Measurements from ENCODE around the gene FBXO8. TPM values are rescaled to one million over a fixed set of nuclear protein-coding genes. Genes with fewer than 3 reads are reported as not detected.
"Not testable (repeated sequence)": the region's sequence is repeated elsewhere in the genome, so short reads cannot be mapped to it uniquely, and the experiment has no call there.

FBXO8 gene
- total and polyA plus RNA-seq, 8 donors = 24.9 to 32.3 (median 26.8) TPM

DNA sequence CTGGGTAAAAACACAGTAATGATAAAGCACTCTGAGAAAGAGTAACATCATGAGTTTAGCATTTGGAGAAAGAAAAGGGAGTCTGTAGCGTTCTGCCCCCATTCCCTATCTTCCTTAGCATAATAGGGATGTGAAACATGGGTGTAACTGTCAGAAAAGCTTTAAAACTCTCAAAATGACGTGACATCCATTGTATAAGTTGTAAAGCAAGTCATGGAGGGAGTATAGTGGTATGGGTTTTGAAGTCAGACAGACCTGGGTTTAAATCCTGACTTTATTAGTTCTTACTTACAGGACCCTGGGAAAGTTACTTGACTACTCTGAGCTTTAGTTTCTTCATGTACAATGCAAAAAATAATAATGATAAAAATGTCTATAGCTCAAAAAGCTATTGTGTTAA lies 17.1 kb downstream of the FBXO8 start:
- no peak for DNase-seq
- Histone ChIP-seq H3K4me3 (no peak overlapping the region), H3K9me3 (no peaks in the 10 kb centered on the region), H3K4me1 (no peaks in the 10 kb centered on the region), H3K27ac (no peak overlapping the region), H3K27me3 (no peaks in the 10 kb centered on the region), H3K36me3 (peaks cover 0 to 9% of the 10 kb centered on the region in 2 donors)
- intact Hi-C loops (cut with DNase I) = no loop called here
- TF ChIP-seq, protein P1, sequence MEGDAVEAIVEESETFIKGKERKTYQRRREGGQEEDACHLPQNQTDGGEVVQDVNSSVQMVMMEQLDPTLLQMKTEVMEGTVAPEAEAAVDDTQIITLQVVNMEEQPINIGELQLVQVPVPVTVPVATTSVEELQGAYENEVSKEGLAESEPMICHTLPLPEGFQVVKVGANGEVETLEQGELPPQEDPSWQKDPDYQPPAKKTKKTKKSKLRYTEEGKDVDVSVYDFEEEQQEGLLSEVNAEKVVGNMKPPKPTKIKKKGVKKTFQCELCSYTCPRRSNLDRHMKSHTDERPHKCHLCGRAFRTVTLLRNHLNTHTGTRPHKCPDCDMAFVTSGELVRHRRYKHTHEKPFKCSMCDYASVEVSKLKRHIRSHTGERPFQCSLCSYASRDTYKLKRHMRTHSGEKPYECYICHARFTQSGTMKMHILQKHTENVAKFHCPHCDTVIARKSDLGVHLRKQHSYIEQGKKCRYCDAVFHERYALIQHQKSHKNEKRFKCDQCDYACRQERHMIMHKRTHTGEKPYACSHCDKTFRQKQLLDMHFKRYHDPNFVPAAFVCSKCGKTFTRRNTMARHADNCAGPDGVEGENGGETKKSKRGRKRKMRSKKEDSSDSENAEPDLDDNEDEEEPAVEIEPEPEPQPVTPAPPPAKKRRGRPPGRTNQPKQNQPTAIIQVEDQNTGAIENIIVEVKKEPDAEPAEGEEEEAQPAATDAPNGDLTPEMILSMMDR (IDR thresholded peaks at IDR 0.05) = no peak
- no peak for ATAC-seq

DNA sequence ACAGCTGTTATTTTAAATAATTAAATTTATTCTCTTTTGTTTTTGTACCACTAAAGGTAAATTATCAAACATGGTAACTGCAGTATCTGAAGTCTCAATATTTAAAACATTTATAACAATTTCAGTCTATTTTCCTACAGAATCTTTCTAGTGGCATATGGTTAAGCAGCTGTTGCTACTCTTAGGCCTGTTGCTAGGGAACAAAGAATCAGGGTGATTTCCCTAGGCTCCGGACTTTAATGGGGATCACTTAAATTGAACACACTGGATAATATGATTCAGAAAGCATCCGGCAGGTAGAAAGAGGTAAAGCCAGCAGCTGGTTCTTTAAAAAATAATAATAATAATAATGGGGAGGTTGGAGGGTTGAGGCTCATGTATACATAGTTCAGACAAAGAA lies 17.6 kb downstream of the FBXO8 start:
- no peaks in the 10 kb centered on the region for H3K27me3 ChIP-seq
- DNase-seq = no peak
- ATAC-seq = no peak
- TF ChIP-seq, protein P1 (IDR thresholded peaks at IDR 0.05) = no peak
- no peak overlapping the region for H3K4me3 ChIP-seq
- no peaks in the 10 kb centered on the region for H3K9me3 ChIP-seq
- H3K36me3 ChIP-seq = peaks cover 0 to 9% of the 10 kb centered on the region in 2 donors
- no peaks in the 10 kb centered on the region for H3K4me1 ChIP-seq
- H3K27ac ChIP-seq = no peak overlapping the region
- intact Hi-C loops (cut with DNase I) = no loop called here

DNA sequence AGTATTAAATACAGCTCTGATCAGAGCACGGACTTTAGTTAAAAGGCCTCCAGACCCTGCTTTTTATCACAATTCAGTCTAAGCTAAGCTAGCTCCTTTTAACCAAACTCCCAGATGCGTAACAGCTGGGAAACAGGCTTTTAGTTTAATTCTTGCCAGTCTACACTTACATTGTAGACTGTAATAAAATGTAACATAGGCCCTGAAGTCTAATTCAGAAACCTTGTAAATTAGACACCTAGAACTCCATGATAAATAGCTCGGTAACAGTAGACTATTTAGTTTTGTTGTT lies 20.1 kb downstream of the FBXO8 start:
- intact Hi-C loops (cut with DNase I) = no loop called here

DNA sequence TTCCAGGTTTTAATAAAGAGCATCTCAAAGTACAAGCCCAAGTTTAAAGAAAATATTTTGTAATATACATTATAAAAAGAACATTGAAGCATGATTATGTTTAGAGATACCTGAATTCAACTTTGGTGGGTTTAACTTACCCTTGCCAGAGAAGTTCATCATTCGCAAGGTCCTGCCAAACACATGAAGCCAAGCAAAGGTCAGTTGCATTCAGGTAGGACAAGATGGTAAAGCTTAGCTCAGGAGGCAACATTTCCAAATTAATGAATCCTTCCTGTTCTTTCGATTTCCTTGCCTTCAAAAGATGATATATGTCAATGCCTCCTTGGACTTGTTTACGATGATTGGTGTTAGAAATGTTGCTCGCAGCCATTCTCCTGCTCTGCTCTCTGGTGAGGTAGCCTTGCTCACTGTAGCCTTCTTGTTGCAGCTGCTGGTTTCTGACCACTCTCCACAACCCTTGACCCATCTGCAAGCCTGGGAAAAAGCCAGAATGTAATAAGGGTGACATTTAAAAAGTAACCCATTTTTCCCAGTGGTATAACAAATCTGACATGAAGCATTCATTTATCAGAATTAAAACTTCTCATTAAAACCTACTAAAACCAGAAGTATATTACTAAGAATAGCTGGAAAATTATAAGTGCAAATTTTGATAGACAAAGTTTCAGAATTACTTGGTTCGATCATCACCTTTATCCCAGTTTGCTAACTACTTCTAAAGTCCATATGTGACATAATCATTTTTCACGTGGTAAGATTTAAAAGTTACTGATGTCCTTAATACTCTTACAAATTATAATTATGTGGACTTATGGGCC lies 20.6 kb downstream of the FBXO8 start:
- TF ChIP-seq, protein P1 (IDR thresholded peaks at IDR 0.05) = no peak
- no peak for ATAC-seq
- intact Hi-C loops (cut with DNase I) = no loop called here

More for the DNA sequence above, 20.1 kb downstream of the FBXO8 start:
- no peak overlapping the region for H3K27ac ChIP-seq
- H3K27me3 ChIP-seq = no peaks in the 10 kb centered on the region
- H3K4me3 ChIP-seq = no peak overlapping the region
- H3K36me3 ChIP-seq = peaks cover 0 to 5% of the 10 kb centered on the region in 2 donors
- no peaks in the 10 kb centered on the region for H3K9me3 ChIP-seq
- DNase-seq = no peak
- no peaks in the 10 kb centered on the region for H3K4me1 ChIP-seq
- no peak for ATAC-seq
- TF ChIP-seq, protein P1 (IDR thresholded peaks at IDR 0.05) = no peak

DNA sequence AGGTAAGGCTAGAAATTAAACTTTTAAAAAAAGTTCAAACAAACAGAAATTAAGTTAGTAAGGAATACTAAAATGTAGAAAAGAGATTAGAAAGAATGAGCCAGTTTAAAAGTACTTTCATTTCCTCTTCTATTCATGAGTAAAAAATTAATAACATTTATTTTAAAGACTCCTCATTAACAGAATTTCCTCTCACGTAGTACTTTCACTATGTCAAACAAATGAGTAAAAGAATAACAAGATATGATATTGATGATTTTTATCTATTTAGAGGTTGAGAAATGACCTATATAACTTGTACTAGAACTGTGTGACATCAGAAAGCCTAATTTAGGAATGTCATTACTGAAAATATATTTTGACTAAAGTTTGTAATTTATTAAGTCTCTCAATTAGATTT lies 22.0 kb downstream of the FBXO8 start:
- not testable (repeated sequence) for H3K27me3 ChIP-seq, DNase-seq
- peaks cover 0 to 13% of the 10 kb centered on the region in 2 donors for H3K36me3 ChIP-seq

More for the DNA sequence above, 20.6 kb downstream of the FBXO8 start:
- DNase-seq = no peak
- peaks cover 0 to 5% of the 10 kb centered on the region in 2 donors for H3K36me3 ChIP-seq
- H3K27me3 ChIP-seq = no peaks in the 10 kb centered on the region
- no peaks in the 10 kb centered on the region for H3K4me1 ChIP-seq
- no peak overlapping the region for H3K27ac ChIP-seq
- no peaks in the 10 kb centered on the region for H3K9me3 ChIP-seq
- H3K4me3 ChIP-seq = no peak overlapping the region

DNA sequence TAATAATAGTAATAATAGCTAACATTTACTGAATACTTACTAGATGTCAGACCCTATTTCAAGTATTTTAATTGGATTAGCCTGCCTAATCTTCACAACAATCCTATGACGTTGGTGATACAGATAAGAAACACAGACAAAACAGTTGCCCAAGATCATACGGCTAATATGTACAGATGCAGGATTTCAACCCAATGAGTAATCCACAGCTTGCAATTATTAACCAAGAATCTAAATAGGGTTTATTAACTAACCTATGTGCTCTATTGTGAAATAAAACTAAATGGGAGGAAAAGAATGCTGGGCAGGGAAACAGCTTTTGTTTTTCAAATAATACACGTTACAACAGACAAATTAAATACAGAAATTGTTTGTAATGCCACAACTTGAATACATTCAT lies 23.4 kb downstream of the FBXO8 start:
- TF ChIP-seq, protein P1 (IDR thresholded peaks at IDR 0.05) = no peak
- H3K27me3 ChIP-seq = no peaks in the 10 kb centered on the region
- peaks cover 0 to 13% of the 10 kb centered on the region in 2 donors for H3K36me3 ChIP-seq
- no peaks in the 10 kb centered on the region for H3K9me3 ChIP-seq
- ATAC-seq (no peak), DNase-seq (no peak)
- intact Hi-C loops (cut with DNase I) = no loop called here
- no peak overlapping the region for H3K4me3 ChIP-seq
- no peak overlapping the region for H3K27ac ChIP-seq
- no peaks in the 10 kb centered on the region for H3K4me1 ChIP-seq

More for the DNA sequence above, 22.0 kb downstream of the FBXO8 start:
- H3K4me1 ChIP-seq; H3K27ac ChIP-seq; H3K9me3 ChIP-seq; intact Hi-C loops (cut with DNase I); ATAC-seq; H3K4me3 ChIP-seq: not testable (repeated sequence)

Measured in left lung (tissue), 10 donors.